Astrocyte of the cerebellum (primary cell): ENCODE measurements around the gene ADAR.

Experiments
- DNase-seq: peaks from one replicate; pipeline ENCODE4 v3.0.0-alpha.2; 2011; ENCODE audit warnings: low read depth
- H3K4me3 ChIP-seq: 2 replicates; pipeline ENCODE4 v1.5.1; 2011; ENCODE audit warnings: mild to moderate bottlenecking, low read depth, low read length, moderate library complexity
- CTCF ChIP-seq: IDR thresholded peaks from 2 replicates; pipeline ENCODE4 v1.5.1; 2012; ENCODE audit warnings: low read length, low read depth, moderate library complexity, mild to moderate bottlenecking; ENCODE audit errors: missing control alignments
- in situ Hi-C: cut with HindIII; loops from 2 replicates; pipeline ENCODE4 v1.10.0; 2017; ENCODE audit warnings: low sequenced_read_pairs

ADAR gene

GRCh38 chr1:154616659-154617345 is 8.8 kb upstream of the ADAR start:
- no peak for DNase-seq
- TF ChIP-seq CTCF: no peak
- no peak overlapping the region for H3K4me3 ChIP-seq
- in situ Hi-C loops: no loop called here

- no peak for TF ChIP-seq CTCF
- no peak for DNase-seq
- no peak overlapping the region for H3K4me3 ChIP-seq
- in situ Hi-C loops: no loop called here
Measured at GRCh38 chr1:154615411-154615810, 7.4 kb upstream of the ADAR start.

- no peak for DNase-seq
- no peak overlapping the region for H3K4me3 ChIP-seq
- no peak for TF ChIP-seq CTCF
- in situ Hi-C loops: no loop called here
Measured at GRCh38 chr1:154614901-154615300, 6.9 kb upstream of the ADAR start.

- TF ChIP-seq CTCF: no peak
- no peak for DNase-seq
- no peak overlapping the region for H3K4me3 ChIP-seq
- in situ Hi-C loops: no loop called here
Measured at GRCh38 chr1:154614247-154614646, 6.3 kb upstream of the ADAR start.

GRCh38 chr1:154611150-154611862 is 3.3 kb upstream of the ADAR start:
- H3K4me3 ChIP-seq: no peak overlapping the region
- in situ Hi-C loops: no loop called here

More at GRCh38 chr1:154611150-154611862, 3.3 kb upstream of the ADAR start:
- DNase-seq: no peak
- TF ChIP-seq CTCF: no peak
